ENCODE measurements around the gene UMAD1.

DNA sequence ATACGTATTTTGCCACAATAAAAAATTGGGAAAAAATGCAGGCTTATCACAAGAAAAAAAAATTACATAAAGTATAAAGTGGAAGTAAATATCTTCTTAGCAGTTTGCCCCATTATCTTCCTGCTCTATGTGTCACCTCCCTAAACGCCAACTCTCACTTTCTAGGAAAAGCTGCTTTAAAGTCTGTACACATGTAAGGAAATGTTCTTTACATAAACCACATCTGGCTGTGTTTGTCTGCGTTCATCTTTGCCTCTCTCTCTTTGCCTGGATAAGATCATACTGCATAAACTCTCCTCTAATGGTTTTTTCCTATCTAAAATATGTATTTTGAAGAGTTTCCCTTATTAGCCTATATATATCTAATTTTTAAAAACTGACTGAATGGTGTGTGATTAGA, 23.0 kb upstream of the UMAD1 start:
- TF ChIP-seq POLR2AphosphoS5 (IDR thresholded peaks at IDR 0.05; ENCODE audit: low read depth, low read length) = no peak
- no peak for TF ChIP-seq TAF1 (IDR thresholded peaks at IDR 0.05; ENCODE audit: borderline replicate concordance, low read depth, low read length)
